HepG2 (cell line): ENCODE measurements around the gene METAP1D. TPM values are rescaled to one million over a fixed set of nuclear protein-coding genes. Genes with fewer than 3 reads are reported as not detected.

Experiments
- FOXO1 ChIP-seq: sonication (generic); formaldehyde crosslinking; IDR thresholded peaks from 2 replicates; pipeline ENCODE4 v1.4.0; 2020; ENCODE audit warnings: missing genetic modification reagents
- MLLT10 ChIP-seq: sonication (generic); formaldehyde crosslinking; IDR thresholded peaks from 2 replicates; pipeline ENCODE4 v1.4.0; 2020; ENCODE audit warnings: missing genetic modification reagents
- SALL1 ChIP-seq: sonication (generic); formaldehyde crosslinking; IDR thresholded peaks from 2 replicates; pipeline ENCODE4 v1.8.0; 2022; ENCODE audit warnings: mild to moderate bottlenecking, missing genetic modification reagents
- TARDBP ChIP-seq: sonication (generic); formaldehyde crosslinking; IDR thresholded peaks from 2 replicates; pipeline ENCODE4 v1.8.0; 2022; ENCODE audit warnings: mild to moderate bottlenecking, missing genetic modification reagents
- TEAD3 ChIP-seq: optimal IDR thresholded peaks from 2 replicates; pipeline ENCODE3; 2016; ENCODE audit warnings: borderline replicate concordance
- TIGD3 ChIP-seq: sonication (generic); formaldehyde crosslinking; IDR thresholded peaks from 2 replicates; pipeline ENCODE4 v1.5.1; 2020; ENCODE audit warnings: mild to moderate bottlenecking, missing genetic modification reagents, borderline replicate concordance
- ZMYM2 ChIP-seq: sonication (generic); formaldehyde crosslinking; IDR thresholded peaks from 2 replicates; pipeline ENCODE4 v1.8.0; 2022; ENCODE audit warnings: mild to moderate bottlenecking, missing genetic modification reagents
- ZNF275 ChIP-seq: sonication (generic); formaldehyde crosslinking; IDR thresholded peaks from 2 replicates; pipeline ENCODE4 v1.8.0; 2022; ENCODE audit warnings: missing genetic modification reagents, mild to moderate bottlenecking, inconsistent platforms, borderline replicate concordance
- ZNF3 ChIP-seq: IDR thresholded peaks from 2 replicates; pipeline ENCODE4 v1.7.0; 2017; ENCODE audit warnings: inconsistent platforms
- ZNF318 ChIP-seq: sonication (generic); formaldehyde crosslinking; IDR thresholded peaks from 2 replicates; pipeline ENCODE4 v1.4.0; 2020; ENCODE audit warnings: mild to moderate bottlenecking, missing genetic modification reagents
- ZNF687 ChIP-seq: sonication (generic); formaldehyde crosslinking; IDR thresholded peaks from 2 replicates; pipeline ENCODE4 v1.5.1; 2020; ENCODE audit warnings: mild to moderate bottlenecking, missing genetic modification reagents, moderate library complexity
- polyA plus RNA-seq, 8 experiments: library from polyadenylated mRNA; depleted of rRNA in 3 of 8; stranded (reverse) in 7 of 8; unstranded in 1 of 8; fragments of >200 nt; fragmentation: Illumina TruSeq in 4 of 8; extraction: Trizol in 4 of 8; gene quantifications; 2 replicates each; pipeline versions ENCODE4 v1.2.1 to v1.2.3, GENCODE V29; 2011 to 2016; ENCODE audit warnings: low read depth in 4 of 8, missing spikeins in 1 of 8, mixed read lengths in 1 of 8; ENCODE audit not compliant: insufficient read depth in 1 of 8
- total RNA-seq, 5 experiments: library from RNA; depleted of rRNA; stranded (reverse); fragments of >200 nt; fragmentation: Illumina TruSeq; extraction: Trizol; gene quantifications; 2 replicates each; pipeline ENCODE4 v1.2.3, GENCODE V29; 2016; ENCODE audit warnings: low read depth in 1 of 5

METAP1D gene
- total and polyA plus RNA-seq, 2 of the 13 experiments (the other 11 are each of a cell fraction or from before 2014, with no cell fraction given): 14.7 to 21.6 TPM

- TF ChIP-seq ZNF318 (CRISPR knock-in tag) (no peak), FOXO1 (0 out of 2 replicates have a peak, but pooled peaks have one; percentile 28), TEAD3 (CRISPR knock-in tag) (peak; percentile 38), ZNF3 (CRISPR knock-in tag) (no peak), ZMYM2 (CRISPR knock-in tag) (0 out of 2 replicates have a peak, but pooled peaks have one; percentile 48), MLLT10 (CRISPR knock-in tag) (no peak), ZNF275 (CRISPR knock-in tag) (0 out of 2 replicates have a peak, but pooled peaks have one; percentile 47), TIGD3 (CRISPR knock-in tag) (no peak), TARDBP (CRISPR knock-in tag) (0 out of 2 replicates have a peak, but pooled peaks have one; percentile 22), ZNF687 (peak; percentile 73), SALL1 (CRISPR knock-in tag) (peak; percentile 26; the same call in 1 of the 2 replicates)
Measured at GRCh38 chr2:172109988-172110811, 110.4 kb downstream of the METAP1D start (continued).
